NCI-H526 treated with DMSO at 0.1 percent for 48 hours (cell line): ENCODE data around the gene AKT2.
A peak's percentile ranks its signal among the peaks of the same experiment; 100 is the strongest.

ENCODE experiments used
- DNase-seq: peaks from one replicate; lab custom pipeline; 2025; lab: John Stamatoyannopoulos, UW

AKT2 gene

DNA sequence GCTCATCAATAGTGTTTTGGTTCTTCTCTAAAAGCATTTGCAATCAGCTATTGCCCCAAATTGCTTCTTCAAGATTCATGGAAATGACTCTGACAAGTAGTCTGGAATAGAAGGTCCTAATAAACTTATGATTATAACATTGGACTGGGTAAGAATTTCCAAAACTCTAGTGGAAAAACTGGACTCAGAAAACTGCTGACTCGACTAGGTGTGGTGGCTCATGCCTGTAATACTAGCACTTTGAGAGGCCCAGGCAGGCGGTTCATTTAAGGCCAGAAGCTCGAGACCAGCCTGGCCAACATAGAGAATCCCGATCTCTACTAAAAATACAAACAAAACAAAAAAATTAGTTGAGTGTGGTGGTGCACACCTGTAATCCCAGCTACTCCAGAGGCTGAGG, 15.5 kb upstream of the AKT2 start:
- no peak for DNase-seq

GRCh38 chr19:40298026-40298425, 12.9 kb upstream of the AKT2 start:
- DNase-seq: no peak

GRCh38 chr19:40294560-40294959, 9.4 kb upstream of the AKT2 start:
- no peak for DNase-seq

DNA sequence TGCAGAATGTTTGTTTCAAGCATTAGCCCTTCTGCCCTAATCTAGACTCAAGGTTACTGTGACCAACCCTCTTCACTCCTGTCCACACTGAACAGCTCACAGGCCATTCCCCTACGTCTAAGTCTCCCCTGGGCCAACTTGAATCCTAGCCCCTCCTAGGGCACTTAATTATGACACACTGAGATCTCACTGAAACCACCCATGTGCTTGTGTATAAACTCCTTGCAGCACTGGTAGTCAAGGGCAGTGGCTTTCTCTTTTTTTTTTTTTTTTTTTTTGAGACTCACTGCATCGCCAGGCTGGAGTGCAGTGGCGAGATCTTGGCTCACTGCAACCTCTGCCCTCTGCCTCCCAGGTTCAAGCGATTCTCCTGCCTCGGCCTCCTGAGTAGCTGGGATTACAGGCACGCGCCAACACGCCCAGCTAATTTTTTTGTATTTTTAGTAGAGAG, 1.9 kb upstream of the AKT2 start:
- no peak for DNase-seq

GRCh38 chr19:40286235-40286970, 1.3 kb upstream of the AKT2 start:
- DNase-seq: no peak

GRCh38 chr19:40285353-40286234, 449 bp upstream of the AKT2 start:
- DNase-seq: peak; percentile 100

GRCh38 chr19:40284251-40284500, 969 bp downstream of the AKT2 start:
- no peak for DNase-seq

GRCh38 chr19:40283414-40284250, 1.5 kb downstream of the AKT2 start:
- no peak for DNase-seq

DNA sequence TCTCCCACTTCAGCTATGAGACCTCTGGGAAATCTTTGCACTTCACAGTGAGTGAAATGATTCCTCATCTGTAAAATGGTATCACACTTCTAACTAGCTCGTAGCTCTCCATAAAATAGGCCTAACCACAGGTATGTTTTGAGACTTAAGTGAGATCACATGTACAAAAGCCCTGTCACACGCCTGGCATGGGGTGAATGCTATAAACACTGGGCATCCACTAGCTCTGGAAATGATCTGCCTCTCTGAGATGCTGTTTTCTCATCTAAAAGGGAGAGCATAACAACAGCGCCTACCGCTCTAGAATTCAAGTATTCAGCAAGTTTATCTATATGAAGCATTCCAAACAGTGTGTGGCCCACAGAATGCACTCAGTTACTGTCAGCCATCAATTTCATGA, 2.2 kb downstream of the AKT2 start:
- no peak for DNase-seq

- DNase-seq: no peak
These were observed 3.0 kb downstream of the AKT2 start for GRCh38 chr19:40282209-40282580.

DNA sequence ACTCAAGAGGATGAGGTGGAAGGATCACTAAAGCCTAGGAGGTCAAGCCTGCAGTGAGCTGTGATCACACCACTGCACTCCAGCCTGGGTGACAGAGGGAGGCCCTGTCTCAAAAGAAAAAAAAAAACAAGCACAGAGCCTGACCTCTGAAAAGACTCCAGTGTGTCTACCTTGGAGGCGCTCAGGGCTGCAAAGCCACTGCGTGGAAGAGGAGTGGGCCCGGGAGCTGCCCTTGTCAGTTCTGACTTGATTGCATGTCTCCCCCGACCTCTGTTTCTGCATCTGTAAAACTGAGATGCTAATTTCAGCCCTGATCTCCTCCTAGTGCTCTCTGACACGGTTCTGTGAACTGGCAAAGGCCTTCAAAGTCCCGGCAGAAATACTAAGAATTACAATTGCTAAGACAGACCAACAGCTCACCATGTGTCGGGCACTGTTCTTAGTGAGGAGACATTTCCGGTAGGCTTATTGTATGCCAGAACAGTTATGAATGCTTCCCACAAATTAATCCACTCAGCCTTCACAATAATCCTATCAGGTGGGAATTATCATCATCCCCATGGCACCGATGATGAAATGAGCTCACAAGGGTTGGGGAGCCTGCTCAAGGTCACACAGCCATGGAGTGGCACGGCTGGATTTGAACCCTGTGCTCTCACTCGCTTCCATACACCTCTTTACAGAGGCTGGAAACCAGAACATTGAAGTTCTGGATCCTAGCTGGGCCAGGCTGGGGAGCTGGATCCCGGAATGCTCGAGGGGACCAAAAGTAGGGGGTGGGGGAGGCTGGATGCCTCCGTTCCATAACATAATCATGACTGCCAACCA, 3.5 kb downstream of the AKT2 start:
- no peak for DNase-seq

- peak; percentile 38 for DNase-seq
These were observed 4.4 kb downstream of the AKT2 start for GRCh38 chr19:40280608-40281221.

GRCh38 chr19:40279761-40280607, 5.2 kb downstream of the AKT2 start:
- DNase-seq: no peak

DNA sequence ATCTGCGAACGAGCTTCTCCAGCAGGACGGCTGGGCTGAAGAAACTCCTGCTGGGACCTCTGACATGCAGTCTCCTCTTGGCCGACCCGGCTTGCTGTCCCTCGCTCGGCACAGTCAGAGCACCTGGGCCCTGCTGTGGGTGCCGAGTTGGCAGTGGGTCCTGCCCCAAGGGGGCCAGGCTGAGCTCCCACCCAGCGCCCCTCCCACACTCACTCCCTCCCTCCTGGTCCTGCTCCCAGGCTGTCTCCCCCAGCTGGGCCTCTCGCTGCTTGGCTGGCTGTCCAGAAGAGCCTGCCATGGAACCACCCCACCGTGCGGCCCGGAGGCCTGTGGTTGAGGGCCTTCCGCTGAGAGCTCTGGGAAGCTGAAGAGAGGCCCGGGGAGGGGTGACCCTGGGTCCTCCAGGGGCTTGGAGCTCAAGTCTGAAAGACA, 6.0 kb downstream of the AKT2 start:
- no peak for DNase-seq

DNA sequence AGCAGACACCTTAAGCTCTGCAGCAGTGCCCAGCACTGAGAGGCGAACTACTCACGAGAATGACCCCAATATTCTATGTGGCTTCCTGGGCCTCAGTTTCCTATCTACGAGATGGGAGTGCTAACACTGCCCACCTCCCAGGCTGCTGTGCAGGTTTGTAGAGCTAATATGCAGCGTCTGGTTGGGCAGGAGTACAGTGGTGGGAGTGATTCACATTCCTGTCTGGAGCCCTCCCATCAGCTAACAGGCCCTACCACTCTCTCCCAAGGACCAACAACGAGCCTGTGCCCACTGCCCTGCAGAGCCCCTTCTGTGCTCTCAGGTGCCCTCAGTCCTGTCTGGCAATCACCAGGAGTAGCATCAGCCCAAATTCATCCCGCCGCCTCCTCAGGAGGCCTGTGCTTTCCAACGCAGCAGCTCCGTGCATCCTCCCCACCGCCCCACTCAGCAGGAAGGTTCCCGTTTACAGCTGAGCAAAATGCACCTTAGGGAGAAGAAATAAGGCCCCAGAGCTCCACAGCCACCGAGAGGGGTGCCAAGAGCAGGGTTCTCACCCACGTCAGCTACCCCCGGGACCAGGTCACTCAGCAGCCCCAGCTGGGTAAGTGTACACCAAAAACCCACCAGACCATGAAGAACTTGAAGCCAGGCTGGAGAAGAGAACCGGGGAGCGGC, 6.6 kb downstream of the AKT2 start:
- no peak for DNase-seq

GRCh38 chr19:40277356-40278059, 7.6 kb downstream of the AKT2 start:
- DNase-seq: no peak

- DNase-seq: no peak
These were observed 10.3 kb downstream of the AKT2 start for GRCh38 chr19:40274585-40275544.
